ENCODE data around the gene TMEM100.

DNA sequence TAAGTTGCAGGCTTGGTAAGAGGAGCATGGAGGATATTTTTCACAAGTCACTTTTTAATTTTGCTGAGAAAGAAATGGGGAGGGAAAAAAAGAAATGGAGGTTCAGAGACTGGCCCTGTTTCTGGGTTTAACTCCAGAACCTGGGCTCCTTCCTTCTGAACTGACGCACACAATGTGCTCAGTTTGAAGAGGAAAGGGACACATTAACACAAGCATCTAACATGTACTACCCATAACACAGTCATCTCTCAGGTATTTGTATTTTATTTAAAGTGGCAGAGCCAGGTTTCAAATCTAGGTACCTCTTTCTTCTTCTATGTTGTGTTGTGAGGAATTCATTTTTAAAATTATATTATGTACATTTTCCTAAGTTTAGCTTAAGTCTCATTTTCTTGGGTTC lies 5.3 kb upstream of the TMEM100 start:
- TF ChIP-seq CTCF (IDR thresholded peaks at IDR 0.05; ENCODE audit: control extremely low read depth in 1 of 3, insufficient read depth in 1 of 3, low read depth in 1 of 3, low read length in 3 of 3) = no peak
- no peak for TF ChIP-seq ATF3 (IDR thresholded peaks at IDR 0.05; ENCODE audit: insufficient read depth, low read depth, low read length)
- TF ChIP-seq GABPA (IDR thresholded peaks at IDR 0.05; ENCODE audit: borderline replicate concordance, insufficient read depth, low read length) = no peak

All from H1 (cell line).